Activated CD4-positive, alpha-beta T cell treated with anti-CD3 and anti-CD28 coated beads, Interleukin-2, amount 50 U/mL, for 24 hours (primary cell): Measurements from ENCODE around the gene SKAP2.

Source experiments
- DNase-seq, 2 donors: peaks; one replicate each; pipeline ENCODE4 v3.0.0-alpha.2; 2020; ENCODE audit warnings: low read depth in 1 of 2, low spot score in 1 of 2

Gene SKAP2

DNA sequence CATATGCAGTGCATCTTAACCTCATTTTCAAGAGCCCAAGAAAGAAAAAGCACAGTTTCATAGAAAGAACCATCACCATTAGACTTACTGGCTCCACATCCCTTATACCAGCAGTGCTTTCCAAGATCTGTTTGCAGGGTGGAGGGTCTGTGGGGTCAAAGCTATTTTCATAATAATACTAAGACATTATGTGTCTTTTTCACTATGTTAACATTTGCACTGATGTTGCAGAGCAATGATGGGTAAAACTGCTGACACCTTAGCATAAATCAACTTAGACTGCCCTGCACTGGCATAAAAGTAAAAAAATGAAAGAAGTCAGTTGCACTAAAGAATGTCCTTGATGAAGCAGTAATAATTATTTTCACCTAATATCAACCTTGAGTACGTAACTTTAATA, 166.2 kb downstream of the SKAP2 start:
- no peak for DNase-seq

DNA sequence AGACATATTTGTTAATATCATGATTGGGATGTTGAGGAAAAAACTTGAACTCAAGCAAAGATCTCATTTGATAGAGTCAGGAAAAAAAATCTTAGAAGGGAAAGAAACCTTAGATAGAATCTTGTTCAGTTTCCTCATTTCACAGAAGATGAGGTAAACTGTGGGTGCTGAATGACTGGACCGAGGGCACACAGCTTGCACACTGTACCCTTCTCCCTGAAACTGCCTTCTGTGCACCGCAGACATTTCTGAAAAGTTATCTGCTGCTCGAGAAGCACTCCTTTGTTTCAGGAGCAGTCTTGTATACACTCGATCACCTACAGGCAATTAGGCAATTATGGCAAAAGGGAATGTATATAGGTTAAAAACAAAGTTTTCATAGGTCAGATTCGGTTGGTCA, 167.4 kb downstream of the SKAP2 start:
- DNase-seq, result no peak

DNA sequence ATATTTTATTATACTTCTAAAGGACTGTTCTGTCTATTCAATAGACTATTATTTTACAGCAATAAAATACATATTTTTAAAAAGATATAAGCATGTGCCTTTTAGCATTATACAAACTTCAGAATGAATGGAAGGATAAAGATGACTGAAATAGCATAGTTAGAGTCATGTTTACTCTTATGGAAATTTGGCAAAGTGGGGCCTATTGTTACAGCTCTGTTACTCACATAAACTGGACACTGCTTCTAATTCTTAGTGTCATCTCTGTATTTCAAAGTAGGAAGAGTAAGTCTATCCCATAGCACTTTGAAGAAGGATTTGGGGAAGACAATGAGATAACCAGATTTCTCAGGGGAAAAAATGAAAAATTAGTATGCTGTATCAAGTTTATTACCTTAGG, 168.2 kb downstream of the SKAP2 start:
- DNase-seq, result no peak

DNA sequence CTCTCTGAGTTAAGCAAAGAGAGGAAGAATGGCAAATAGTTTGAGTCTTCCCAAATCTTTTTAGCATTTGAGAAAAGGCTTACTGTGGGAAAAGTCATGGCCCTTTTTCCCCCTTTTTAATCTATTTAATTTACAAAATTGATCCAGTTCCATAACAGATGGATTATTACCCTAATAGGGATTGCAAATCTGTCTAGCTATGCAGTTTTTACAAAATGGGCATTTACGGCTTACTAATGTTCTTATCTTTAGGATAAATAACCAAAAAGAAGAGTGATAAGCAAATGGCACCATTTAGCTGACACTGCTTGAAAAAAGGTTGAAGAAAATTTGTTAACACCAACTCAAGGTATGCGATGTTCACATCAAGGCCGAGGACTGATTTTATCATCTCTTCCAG, 169.7 kb downstream of the SKAP2 start:
- no peak for DNase-seq

DNA sequence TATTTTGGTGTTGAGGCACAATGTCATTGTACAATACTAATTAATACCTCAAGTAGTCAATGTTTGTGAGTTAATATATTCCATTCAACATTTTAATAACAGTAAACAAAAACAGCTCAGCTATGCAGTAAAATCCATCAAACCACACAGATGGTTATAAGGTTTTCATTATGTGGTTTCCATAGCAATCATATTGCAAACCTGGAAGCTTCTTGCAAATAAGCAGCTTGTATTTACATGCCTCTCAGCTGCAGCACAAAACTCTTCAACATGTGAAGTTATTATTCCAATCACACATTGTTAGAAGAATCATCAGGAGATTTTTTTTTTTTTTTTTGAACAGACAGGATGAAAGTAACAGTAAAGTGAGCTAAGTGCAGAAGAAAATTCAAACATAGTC, 170.2 kb downstream of the SKAP2 start:
- DNase-seq, result no peak

DNA sequence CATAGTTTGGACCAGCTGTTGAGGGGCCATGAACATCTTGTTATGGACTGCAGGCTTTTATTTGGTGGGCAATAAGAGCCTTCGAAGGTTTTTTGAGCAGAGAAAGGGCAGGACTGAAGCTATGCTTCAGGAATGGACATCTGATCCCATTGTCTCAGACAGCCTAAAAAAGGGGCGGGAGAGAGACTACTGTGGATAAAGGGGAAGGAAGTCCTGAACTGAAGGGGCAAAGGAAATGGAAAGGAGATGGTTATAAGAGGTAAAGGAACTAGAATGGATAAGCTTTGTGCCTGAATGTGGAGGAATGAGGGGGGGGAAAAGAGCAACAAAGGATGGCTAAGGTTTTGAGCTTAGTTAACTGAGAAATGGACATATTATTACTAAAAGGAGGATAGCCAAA, 172.5 kb downstream of the SKAP2 start:
- DNase-seq, result no peak

DNA sequence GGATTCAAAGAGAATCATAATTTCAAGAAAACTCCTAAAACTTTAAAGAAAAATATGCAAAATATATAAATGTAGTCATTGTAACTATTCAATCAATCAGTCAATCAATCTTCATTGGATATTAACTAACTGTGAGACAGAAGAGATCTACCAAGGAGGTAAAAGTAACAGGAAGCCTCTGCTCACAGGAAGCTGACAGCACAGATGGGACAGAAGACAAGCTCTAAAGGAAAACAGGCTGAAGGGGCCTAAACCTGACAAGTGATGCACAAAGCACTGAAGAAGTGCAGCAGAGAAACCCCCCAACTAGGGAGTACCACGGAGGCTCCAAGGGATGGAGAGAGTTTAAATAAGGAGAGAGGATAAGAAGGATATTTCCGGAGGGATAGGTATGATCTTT, 173.0 kb downstream of the SKAP2 start:
- no peak for DNase-seq

DNA sequence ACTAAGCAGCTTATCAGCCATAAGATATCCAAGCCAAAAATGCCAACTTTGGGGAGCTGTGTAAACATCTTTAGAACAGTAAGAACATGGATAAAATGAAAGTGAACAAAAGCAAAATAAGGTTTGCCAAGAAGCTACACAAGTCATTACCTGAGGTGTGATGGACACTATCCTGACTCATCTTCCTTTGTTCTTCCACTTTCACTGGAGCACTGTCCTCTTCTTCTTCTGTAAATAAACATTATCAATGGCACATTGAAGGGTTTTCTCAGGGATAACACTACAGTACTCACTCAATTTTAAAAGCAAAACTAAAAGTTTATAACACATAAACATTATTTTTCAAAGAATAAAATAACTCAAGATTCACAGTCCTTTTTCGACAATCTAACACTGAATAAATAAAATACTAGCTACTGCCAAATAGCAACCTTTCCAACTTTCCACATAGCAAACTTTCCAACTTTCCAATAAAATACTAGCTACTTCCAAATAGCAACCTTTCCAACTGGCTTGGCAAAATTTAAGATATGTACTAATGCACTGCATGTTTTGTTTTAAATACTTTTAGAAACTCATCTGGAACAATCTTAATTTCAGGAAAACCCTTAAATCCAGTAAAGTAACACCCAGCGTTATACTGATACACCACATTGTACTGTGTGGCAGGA, 174.1 kb downstream of the SKAP2 start:
- DNase-seq, result no peak

DNA sequence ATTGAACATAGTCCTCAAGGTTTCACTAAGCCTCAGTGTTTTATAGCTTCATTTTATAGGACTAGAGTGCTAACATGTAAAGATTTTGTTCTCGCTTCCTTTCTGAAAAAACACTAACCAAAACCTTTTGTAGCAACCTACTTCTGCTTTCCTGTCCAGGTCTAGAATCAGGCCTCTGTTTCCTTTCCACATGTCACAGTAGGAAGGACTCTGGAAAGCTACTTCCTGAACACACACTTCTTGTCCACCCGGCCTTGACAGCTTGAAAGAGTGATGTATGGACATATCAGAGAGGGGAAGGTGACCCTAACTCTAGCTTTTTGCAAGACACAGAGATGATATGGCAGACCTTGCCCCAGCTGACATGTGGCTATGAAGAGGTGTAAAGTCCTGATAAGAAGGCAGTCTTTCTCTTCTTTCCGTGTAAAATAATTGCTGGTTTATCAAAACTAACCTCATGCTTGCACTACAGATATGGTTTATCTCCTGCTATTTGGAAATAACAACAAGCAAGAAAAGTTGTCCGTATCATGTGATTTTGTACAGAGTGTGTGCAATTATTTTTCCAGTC, 175.4 kb downstream of the SKAP2 start:
- DNase-seq, result no peak

DNA sequence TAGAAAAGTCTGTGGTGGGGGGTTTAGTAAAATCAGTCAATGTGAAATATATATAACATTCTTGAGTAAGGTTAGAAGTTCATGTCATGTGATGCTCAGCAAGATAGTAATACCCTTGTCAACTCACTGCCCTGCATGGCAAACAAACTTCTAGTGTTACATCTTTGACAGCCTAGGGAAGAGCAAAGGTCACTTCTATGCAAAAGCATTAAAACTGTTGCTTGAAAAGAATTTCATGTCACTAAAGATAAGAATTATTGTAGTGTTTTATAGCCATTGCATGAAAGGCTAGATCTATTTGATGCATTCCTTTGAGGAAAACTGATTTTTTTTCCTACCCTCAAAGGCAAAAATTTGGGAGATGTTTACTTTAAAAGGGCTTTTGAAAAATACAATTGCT, 176.0 kb downstream of the SKAP2 start:
- no peak for DNase-seq

DNA sequence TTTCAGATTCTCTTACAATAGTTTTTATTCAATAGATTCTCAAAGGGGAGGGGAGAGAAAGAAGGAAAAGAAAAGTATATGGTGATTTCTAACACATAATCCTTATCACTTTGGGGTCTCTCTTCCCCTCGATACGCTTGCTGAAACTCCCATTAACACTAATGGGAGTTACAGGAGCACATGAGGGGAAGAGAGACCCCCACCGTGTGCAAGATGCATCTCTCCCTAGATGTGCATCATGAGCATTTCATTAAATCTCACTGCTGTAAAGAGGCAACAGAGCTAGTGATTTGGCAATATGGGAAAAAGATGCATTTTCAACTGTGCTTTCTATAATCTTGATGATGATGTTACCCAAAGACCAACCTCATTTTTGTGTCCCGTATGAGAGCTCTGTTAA, 177.4 kb downstream of the SKAP2 start:
- DNase-seq, result no peak

DNA sequence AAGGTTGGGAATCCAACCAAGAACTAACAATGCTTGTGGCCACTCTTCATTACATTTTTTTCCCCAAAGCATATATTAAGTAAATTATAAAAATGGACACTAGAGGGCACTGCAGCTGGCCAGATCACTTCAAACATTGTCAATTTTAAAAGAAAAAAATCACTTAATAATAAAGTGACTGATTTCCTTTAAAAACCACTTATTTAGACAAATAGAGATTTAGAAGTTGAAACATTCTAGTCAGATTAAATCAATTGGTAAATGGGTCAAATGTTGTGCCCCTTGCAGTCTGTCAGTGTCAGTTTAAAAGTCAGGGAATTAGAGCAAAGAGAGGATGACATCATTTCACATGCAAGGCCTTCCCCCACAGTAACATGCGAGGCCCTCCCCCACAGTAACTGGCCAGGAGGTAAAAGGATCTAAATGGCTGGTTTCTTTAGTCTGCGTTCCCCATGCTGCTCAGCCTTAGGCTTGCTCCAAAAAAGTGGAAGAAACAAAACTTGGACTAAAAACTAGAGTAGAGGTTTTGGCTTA, 177.9 kb downstream of the SKAP2 start:
- no peak for DNase-seq

DNA sequence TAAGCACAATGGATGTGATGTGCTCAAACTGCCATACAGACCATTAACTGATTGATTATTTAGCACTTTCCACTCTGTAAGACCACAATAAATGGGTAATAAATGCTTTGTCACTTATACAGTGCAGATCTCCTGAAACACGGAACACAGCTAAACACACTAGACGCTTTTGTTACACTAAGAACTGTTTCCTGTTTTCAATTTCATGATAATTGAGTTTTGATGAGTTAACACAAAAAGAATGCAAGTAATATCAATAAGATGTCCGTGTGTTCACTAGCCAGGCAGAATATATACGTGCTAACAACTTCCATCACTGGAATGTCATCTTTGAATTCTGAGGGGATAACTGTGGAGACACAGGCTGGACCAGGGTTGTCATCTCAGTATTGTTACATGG, 178.8 kb downstream of the SKAP2 start:
- DNase-seq, result no peak

DNA sequence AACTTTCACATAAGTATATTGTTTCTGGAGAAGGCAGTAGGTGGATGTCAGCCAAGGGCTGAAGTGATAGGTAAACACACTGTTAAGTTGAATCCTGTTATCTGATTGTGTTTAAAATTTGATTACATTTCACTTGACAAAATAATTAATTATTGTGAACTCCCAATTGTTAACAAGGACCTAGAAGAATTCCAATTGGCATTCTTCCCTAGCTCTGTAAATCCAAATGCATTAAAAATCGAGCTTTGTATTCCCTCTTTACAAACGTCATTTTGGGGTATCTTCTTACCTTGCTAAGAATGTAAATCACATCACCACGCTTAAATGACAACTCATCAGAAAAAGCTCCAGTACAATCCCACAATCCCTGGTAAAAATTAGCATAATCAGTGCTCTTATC, 179.9 kb downstream of the SKAP2 start:
- no peak for DNase-seq

DNA sequence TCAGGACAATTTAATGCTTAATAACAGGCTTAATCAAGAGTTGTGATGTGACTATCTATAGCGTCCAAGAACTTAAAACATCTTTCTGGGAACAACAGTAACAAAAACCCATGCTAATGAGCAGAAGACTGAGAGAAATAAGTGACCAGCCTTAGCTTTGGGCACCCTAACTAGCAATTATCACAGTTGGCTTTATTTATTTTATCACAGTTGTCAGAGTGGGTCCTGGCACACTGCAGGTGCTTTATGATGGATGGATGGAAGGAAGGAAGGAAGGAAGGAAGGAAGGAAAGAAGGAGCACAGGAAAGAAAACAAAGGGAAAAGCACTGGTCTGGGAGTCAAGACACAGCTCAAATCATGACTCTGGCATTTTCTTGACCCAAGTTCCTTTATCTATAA, 181.1 kb downstream of the SKAP2 start:
- DNase-seq, result no peak

DNA sequence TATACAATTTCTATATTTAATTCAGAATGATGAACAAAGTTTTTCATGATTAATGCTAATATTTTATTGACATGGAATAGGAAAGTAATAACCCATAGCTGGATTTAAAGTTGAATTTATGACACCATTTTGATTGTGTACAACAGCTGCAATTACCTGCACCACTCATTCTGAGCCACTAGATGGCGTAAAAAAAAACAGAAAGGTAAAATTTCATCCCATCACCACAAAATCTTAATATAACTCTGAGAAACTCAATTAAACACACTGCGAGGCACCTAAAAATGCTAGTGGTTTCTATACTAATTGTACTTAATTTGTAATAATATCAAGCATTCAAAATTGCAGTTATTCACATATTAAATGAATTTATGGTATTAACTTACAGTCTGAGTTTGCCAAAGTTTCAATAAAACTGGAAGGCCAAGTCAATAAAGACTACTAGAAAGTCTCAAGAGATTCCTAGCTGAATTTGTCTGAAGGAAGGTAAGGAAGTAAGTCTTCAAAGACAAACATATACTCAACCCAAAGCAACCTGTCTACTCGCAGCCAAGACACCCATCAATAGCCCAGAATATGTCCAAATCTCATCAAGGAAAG, 182.5 kb downstream of the SKAP2 start:
- no peak for DNase-seq

DNA sequence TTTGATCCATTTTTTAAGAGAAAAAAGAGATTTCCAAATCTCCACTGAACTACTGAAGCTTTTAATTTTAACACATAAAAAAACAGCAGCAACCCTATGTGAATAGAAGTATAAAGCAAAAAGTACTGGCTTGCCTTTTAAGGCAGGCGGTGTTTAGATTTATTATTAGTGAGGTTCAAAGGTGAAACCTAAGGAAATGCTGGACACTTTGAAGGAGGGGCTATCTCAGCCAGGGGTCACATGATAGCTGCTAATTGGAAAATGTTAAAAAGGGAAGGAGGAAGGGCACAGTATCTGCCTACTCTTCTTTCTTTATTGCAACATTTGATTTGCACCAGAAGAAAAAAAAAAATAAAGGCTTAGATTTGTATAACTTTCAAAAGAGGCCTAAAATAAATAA, 183.8 kb downstream of the SKAP2 start:
- no peak for DNase-seq

DNA sequence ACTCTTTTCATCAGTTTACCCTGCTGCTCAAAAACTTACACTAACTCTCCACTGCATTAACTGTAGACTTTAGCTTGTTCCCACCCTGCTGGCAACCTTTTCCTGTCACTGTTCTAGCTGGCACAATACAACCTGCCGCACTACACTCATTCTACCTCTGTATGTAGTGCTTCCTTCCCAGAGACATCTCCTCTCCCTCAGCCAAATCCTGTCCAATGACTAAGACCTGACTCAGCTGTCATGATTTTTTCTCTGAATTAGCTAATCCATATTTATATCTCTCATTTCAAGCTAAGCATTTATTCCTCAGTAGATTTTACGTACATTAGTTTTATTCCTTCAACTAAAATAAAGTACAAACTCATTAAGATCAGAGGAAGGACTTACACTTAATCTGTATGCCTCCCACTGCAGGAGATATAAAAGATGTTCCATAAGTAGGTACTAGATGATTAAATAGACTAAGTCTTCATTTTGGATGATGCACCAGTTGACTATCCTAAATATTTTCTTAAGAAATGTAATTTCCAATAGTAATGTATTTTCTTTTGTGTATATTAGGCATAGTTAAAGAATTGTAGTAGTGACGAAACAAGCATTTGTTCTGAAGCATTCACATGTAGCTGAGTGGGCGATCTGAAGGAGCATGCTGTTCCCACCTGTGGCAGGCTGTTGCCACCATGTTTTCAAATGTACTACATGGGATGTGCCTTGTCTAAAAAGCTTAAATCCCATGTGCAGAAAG, 189.1 kb downstream of the SKAP2 start:
- no peak for DNase-seq

DNA sequence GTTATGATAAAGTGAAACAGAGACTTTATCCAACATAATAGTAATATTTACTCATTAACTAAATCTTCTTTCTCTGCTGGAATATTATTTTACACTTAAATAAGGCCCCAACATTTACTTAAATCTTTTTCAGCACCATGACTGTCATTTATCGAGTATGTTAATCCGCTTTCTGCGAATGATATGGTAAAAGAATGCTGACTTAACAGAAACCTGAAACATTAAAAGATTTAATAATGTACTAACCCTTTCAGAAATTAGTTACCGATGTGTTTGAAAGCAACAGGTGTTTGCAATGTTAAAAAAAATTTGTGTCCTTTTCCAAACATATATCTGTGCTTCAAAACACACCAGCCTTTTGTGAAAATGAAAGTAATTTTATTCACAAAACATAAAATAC, 190.5 kb downstream of the SKAP2 start:
- DNase-seq, result no peak

DNA sequence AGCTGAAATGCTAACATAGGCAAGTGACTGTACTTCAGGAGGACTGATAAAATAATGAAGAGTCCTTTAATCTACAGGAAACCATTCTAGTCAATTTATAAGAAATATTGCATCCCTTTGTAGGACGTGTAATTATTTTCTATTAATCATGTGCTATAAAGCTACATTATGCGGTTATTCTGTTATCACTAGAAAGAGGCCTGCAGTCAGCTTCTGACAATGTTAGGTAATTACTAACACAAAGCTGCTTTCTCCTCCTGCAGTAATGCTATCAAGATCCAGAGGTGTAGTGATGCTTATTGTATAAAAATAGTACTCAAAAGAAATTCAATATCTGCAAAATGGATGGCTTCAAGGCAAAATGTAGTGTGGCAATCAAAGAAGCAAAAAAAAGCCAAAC, 191.1 kb downstream of the SKAP2 start:
- DNase-seq, result no peak

DNA sequence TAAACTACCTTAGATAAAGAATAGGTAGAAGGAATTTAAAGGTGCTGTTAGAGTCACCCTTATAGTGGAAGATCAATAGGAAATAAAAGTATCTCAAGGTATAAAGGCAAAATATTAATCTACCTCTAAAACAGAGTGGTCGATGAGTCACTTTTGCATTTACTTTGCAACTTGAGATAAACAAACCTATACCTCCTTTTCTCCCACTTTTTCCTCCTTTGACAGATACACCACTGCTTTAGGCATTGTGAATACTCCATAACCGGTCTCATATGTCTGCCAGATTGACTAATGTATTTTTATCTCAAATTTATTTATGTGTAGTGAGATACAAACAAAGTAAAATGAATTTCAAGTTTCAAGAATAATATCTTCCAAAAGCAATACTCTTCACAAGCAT, 193.5 kb downstream of the SKAP2 start:
- DNase-seq, result no peak

DNA sequence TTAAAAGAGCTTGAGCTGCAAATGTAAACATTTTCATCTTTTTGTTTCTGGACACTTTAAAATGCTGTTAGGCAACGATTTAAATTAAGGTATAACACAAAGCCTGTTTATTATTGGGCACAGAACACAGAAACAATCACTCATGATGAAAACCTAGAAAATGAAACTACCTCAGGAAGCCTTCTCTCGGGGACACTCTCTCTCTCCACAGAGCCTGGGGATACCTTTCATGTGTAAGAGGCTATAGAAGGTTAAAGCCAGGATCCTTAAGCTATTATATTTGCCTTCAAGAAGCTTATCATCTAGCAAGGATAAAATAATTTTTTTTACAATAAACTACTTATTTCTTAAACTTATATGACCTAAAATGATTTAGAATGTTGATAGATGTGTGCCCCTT, 194.1 kb downstream of the SKAP2 start:
- no peak for DNase-seq
